ENCODE data around the gene MPND. TPM values are rescaled to one million over a fixed set of nuclear protein-coding genes. Genes with fewer than 3 reads are reported as not detected.
A peak's percentile ranks its signal among the peaks of the same experiment; 100 is the strongest.

Gene MPND
- total and polyA plus RNA-seq, 10 of the 15 experiments (the other 5 are each of a cell fraction or from before 2014, with no cell fraction given) = 0.79 to 18.3 (median 6.0) TPM

- no peak for TF ChIP-seq SKIL (IDR thresholded peaks at IDR 0.05; ENCODE audit: low read depth, poor library complexity, severe bottlenecking)
- TF ChIP-seq JUND (IDR thresholded peaks at IDR 0.05; ENCODE audit: low read depth, low read length) = no peak
- TF ChIP-seq CEBPB (IDR thresholded peaks at IDR 0.05; ENCODE audit: borderline replicate concordance in 1 of 2, low read depth in 2 of 2, low read length in 2 of 2) = no peak
- TF ChIP-seq RELA (IDR thresholded peaks at IDR 0.05; ENCODE audit: borderline replicate concordance, partially characterized antibody) = no peak
- no peak for TF ChIP-seq BMI1 (IDR thresholded peaks at IDR 0.05; ENCODE audit: borderline replicate concordance)
- no peak for TF ChIP-seq MEF2B (IDR thresholded peaks at IDR 0.05; ENCODE audit: partially characterized antibody, poor library complexity, severe bottlenecking)
- no peak for TF ChIP-seq IKZF1 (conservative IDR thresholded peaks at IDR 0.05)
- TF ChIP-seq NR2F1 (conservative IDR thresholded peaks at IDR 0.05) = no peak
Observed at GRCh38 chr19:4294389-4294788, 49.0 kb upstream of the MPND start (continued).

- POLR2A ChIA-PET = no interaction called here
Observed at GRCh38 chr19:4295972-4296771, 47.2 kb upstream of the MPND start.

More at GRCh38 chr19:4295972-4296771, 47.2 kb upstream of the MPND start:
- ChIA-PET RAD21 (ENCODE audit: unreplicated experiment) (no interaction called here), SMC1A (ENCODE audit: uncharacterized antibody, unreplicated experiment) (interaction anchor here (0.9 kb wide), 1 partner anchor 23 kb away, joined by 3 read pairs; no protein-coding TSS in a partner anchor), CTCF (interaction anchor here (1.1 to 1.4 kb wide), 2 partner anchors 29 to 156 kb away, joined by 3 to 4 read pairs; no protein-coding TSS in a partner anchor)
- H3K4me2 ChIP-seq (ENCODE audit: control insufficient read depth, insufficient read depth) = no peak overlapping the region
- FAIRE-seq = no peak
- H3K79me2 ChIP-seq (ENCODE audit: control insufficient read depth, insufficient read depth, low read length) = no peaks in the 10 kb centered on the region
- H3K27me3 ChIP-seq (replicated peaks in 1 of 2; ENCODE audit: control insufficient read depth in 2 of 2, insufficient read depth in 2 of 2, low read length in 1 of 2) = no peaks in the 10 kb centered on the region
- ATAC-seq = no peak; the same call in 1 of the 3 replicates
- BruUV-seq (replicated peaks) = no TSS peak
- H2AFZ ChIP-seq (ENCODE audit: control insufficient read depth, low read depth, low read length) = no peak overlapping the region
- in situ Hi-C loops (cut with MboI) (no loop called here), intact Hi-C loops (cut with micrococcal nuclease; ENCODE audit: unreplicated experiment) (no loop called here)
- no peak overlapping the region for H3K27ac ChIP-seq (ENCODE audit: control insufficient read depth, insufficient read depth)
- WGBS (ENCODE audit: insufficient coverage, insufficient replicate concordance, low lambda C conversion rate, missing lambda C conversion rate) = 19% methylated on average over 14 of the region's 14 CpGs
- DNase-seq (ENCODE audit: low read depth, low spot score) = no peak
- H3K9ac ChIP-seq (ENCODE audit: control insufficient read depth, insufficient read depth, low read length) = no peak overlapping the region
- no peaks in the 10 kb centered on the region for H3K36me3 ChIP-seq (ENCODE audit: control insufficient read depth in 2 of 2, insufficient read depth in 2 of 2, low read length in 1 of 2)
- no peak overlapping the region for H3K4me3 ChIP-seq
- H3K9me3 ChIP-seq (replicated peaks; ENCODE audit: control insufficient read depth, insufficient read depth, low read length) = no peaks in the 10 kb centered on the region
- H3K4me1 ChIP-seq (ENCODE audit: control insufficient read depth, insufficient read depth, low read length) = no peaks in the 10 kb centered on the region
- H4K20me1 ChIP-seq (ENCODE audit: control insufficient read depth, insufficient read depth) = no peaks in the 10 kb centered on the region
- TF ChIP-seq BHLHE40 (IDR thresholded peaks at IDR 0.05; ENCODE audit: borderline replicate concordance in 1 of 2, low read depth in 2 of 2, low read length in 1 of 2) = peak in 1 of 2 experiments; percentile 33; a peak in 1 of 4 replicates
- no peak for TF ChIP-seq MXI1 (IDR thresholded peaks at IDR 0.05; ENCODE audit: low read depth, low read length)
- no peak for TF ChIP-seq PBX3 (IDR thresholded peaks at IDR 0.05; ENCODE audit: insufficient replicate concordance, low read depth, low read length)

Data from GM12878 (cell line).